GM12878 (cell line): ENCODE results near the gene TMPRSS3. TPM values are rescaled to one million over a fixed set of nuclear protein-coding genes. Genes with fewer than 3 reads are reported as not detected.

Experiments used
- ATAC-seq: fragments of 200-7000 bp; cut with Tn5 transposase; 3 replicates; pipeline ENCODE4 v1.9.1; 2020; ENCODE audit warnings: mild to moderate bottlenecking, moderate library complexity
- BruUV-seq: library from RNA; stranded (reverse); fragments of 400-500 nt; replicated peaks from 2 replicates; lab custom pipeline; 2021; lab: Mats Ljungman, UMichigan
- CTCF ChIA-PET: fragments of 300-600 bp; sonication (Branson Sonifier 250); formaldehyde crosslinking; extraction: SDS; loops from one replicate; lab custom pipeline; 2021; ENCODE audit warnings: inconsistent platforms; lab: Yijun Ruan, JAX
- POLR2A ChIA-PET: fragments of 350-600 bp; formaldehyde crosslinking; extraction: SDS; loops from one replicate; lab custom pipeline; 2021; ENCODE audit warnings: inconsistent platforms; lab: Charles Lee
- RAD21 ChIA-PET: fragments of 300-600 bp; sonication (Branson Sonifier 250); formaldehyde crosslinking; loops from one replicate; lab custom pipeline; 2023; ENCODE audit warnings: antibody characterized with exemption; ENCODE audit not compliant: unreplicated experiment; lab: Charles Lee
- SMC1A ChIA-PET: fragments of 300-600 bp; sonication (Branson Sonifier 250); formaldehyde crosslinking; loops from one replicate; lab custom pipeline; 2023; ENCODE audit not compliant: unreplicated experiment, uncharacterized antibody; lab: Charles Lee
- DNase-seq: peaks from one replicate; pipeline ENCODE4 v3.0.0-alpha.2; 2011; ENCODE audit warnings: low read depth, low spot score
- FAIRE-seq: peaks from 3 replicates; lab custom pipeline; 2011; peaks lifted over from hg19 to GRCh38; lab: Jason Lieb, UNC
- H2AFZ ChIP-seq: 2 replicates; pipeline ENCODE4 v1.6.0; 2011; ENCODE audit warnings: low read depth, low read length, control low read depth; ENCODE audit not compliant: control insufficient read depth
- H3K27ac ChIP-seq: 2 replicates; pipeline ENCODE4 v1.5.1; 2011; ENCODE audit warnings: control low read depth; ENCODE audit not compliant: control insufficient read depth, insufficient read depth
- H3K27me3 ChIP-seq, 2 experiments: replicated peaks in 1 of 2; 2 replicates each; pipeline versions ENCODE4 v1.6.0 to v1.6.1; 2011; ENCODE audit warnings: low read length in 1 of 2; ENCODE audit not compliant: control insufficient read depth in 2 of 2, insufficient read depth in 2 of 2
- H3K36me3 ChIP-seq, 2 experiments: 2 replicates each; pipeline ENCODE4 v1.5.1; 2011; ENCODE audit warnings: low read length in 1 of 2; ENCODE audit not compliant: control insufficient read depth in 2 of 2, insufficient read depth in 2 of 2
- H3K4me1 ChIP-seq: 2 replicates; pipeline ENCODE4 v1.6.1; 2011; ENCODE audit warnings: mild to moderate bottlenecking, low read length, moderate library complexity, mixed read lengths; ENCODE audit not compliant: control insufficient read depth, insufficient read depth
- H3K4me2 ChIP-seq: 2 replicates; pipeline ENCODE4 v1.6.0; 2011; ENCODE audit warnings: control low read depth; ENCODE audit not compliant: control insufficient read depth, insufficient read depth
- H3K4me3 ChIP-seq: fragments of 200-600 bp; sonication (generic); 2 replicates; pipeline ENCODE4 v1.5.1; 2016
- H3K79me2 ChIP-seq: 2 replicates; pipeline ENCODE4 v1.6.0; 2011; ENCODE audit warnings: low read length; ENCODE audit not compliant: control insufficient read depth, insufficient read depth
- H3K9ac ChIP-seq: 2 replicates; pipeline ENCODE4 v1.8.0; 2011; ENCODE audit warnings: low read length, control low read depth, mixed read lengths; ENCODE audit not compliant: control insufficient read depth, insufficient read depth
- H3K9me3 ChIP-seq: replicated peaks from 3 replicates; pipeline ENCODE4 v1.5.1; 2011; ENCODE audit warnings: mild to moderate bottlenecking, low read length; ENCODE audit not compliant: control insufficient read depth, insufficient read depth
- H4K20me1 ChIP-seq: 2 replicates; pipeline ENCODE4 v1.6.0; 2011; ENCODE audit not compliant: control insufficient read depth, insufficient read depth
- ASH2L ChIP-seq: fragments of 300-600, 200-600 bp; sonication (generic); IDR thresholded peaks from 2 replicates; pipeline ENCODE4 v1.6.1; 2017; ENCODE audit warnings: low read depth, mild to moderate bottlenecking, borderline replicate concordance
- CBFB ChIP-seq: IDR thresholded peaks from 2 replicates; pipeline ENCODE4 v1.6.1; 2016; ENCODE audit warnings: antibody characterized with exemption, low read depth
- FOS ChIP-seq: IDR thresholded peaks from 3 replicates; pipeline ENCODE4 v1.6.1; 2011; ENCODE audit warnings: borderline replicate concordance; ENCODE audit not compliant: insufficient read length; ENCODE audit errors: extremely low read depth
- RAD21 ChIP-seq: IDR thresholded peaks from 2 replicates; pipeline ENCODE4 v1.6.1; 2011; ENCODE audit warnings: mild to moderate bottlenecking, low read depth, low read length, moderate library complexity; ENCODE audit not compliant: insufficient read depth
- SRF ChIP-seq, 2 experiments: IDR thresholded peaks; 2 replicates each; pipeline ENCODE4 v1.6.1; 2011; ENCODE audit warnings: low read depth in 2 of 2, low read length in 2 of 2, mild to moderate bottlenecking in 1 of 2, moderate library complexity in 1 of 2
- WGBS: methylation state at CpG from one replicate; pipeline ENCODE4 v1.1.6; 2016; ENCODE audit warnings: low lambda C conversion rate; ENCODE audit not compliant: insufficient replicate concordance, insufficient coverage; ENCODE audit errors: missing lambda C conversion rate; 5-methylcytosine and 5-hydroxymethylcytosine counted together
- in situ Hi-C: fragments of 300-500 bp; cut with MboI; formaldehyde crosslinking; loops from 9 replicates; pipeline ENCODE4 v1.14.3; 2018; ENCODE audit warnings: mixed read lengths
- intact Hi-C: fragments of 100-400 bp; cut with micrococcal nuclease; formaldehyde crosslinking; loops from one replicate; pipeline ENCODE4 v1.14.2; 2022; ENCODE audit not compliant: unreplicated experiment
- polyA plus RNA-seq, 11 experiments: library from polyadenylated mRNA; depleted of rRNA in 4 of 11; unstranded in 6 of 11; stranded (reverse) in 5 of 11; fragments of >200 nt; fragmentation: Nextera tagmentation in 4 of 11; fragmentation: Illumina TruSeq in 1 of 11; extraction: Ambion mirVana in 4 of 11; extraction: Trizol in 1 of 11; gene quantifications; 1 replicate in 1 of 11; 2 replicates in 10 of 11; pipeline versions ENCODE4 v1.2.1 to v1.2.3, GENCODE V29; 2011 to 2016; ENCODE audit warnings: inconsistent platforms in 2 of 11, missing spikeins in 2 of 11, low read depth in 1 of 11
- total RNA-seq, 4 experiments: library from RNA; depleted of rRNA in 3 of 4; stranded (reverse); fragments of >200 nt in 3 of 4; fragmentation: Illumina TruSeq in 1 of 4; extraction: Trizol in 1 of 4; gene quantifications; 2 replicates each; pipeline versions ENCODE4 v1.2.1 to v1.2.3, GENCODE V29; 2013 to 2021
- TF ChIP-seq, protein P1 (sequence below): IDR thresholded peaks from 2 replicates; pipeline ENCODE4 v1.6.1; 2012; ENCODE audit warnings: mild to moderate bottlenecking, low read depth, low read length
- TF ChIP-seq, protein P2 (sequence below): IDR thresholded peaks from 2 replicates; pipeline ENCODE4 v1.6.1; 2012; ENCODE audit warnings: low read depth, low read length, improper control_type of control experiment
- TF ChIP-seq, protein P3 (sequence below): fragments of 450-650 bp; IDR thresholded peaks from 2 replicates; pipeline ENCODE4 v1.6.1; 2014; ENCODE audit warnings: mild to moderate bottlenecking
- TF ChIP-seq, protein P4 (sequence below): fragments of 150-350 bp; IDR thresholded peaks from 2 replicates; pipeline ENCODE4 v1.6.1; 2014; ENCODE audit warnings: mild to moderate bottlenecking, low read depth, low read length
- TF ChIP-seq, protein P5 (sequence below): IDR thresholded peaks from 2 replicates; pipeline ENCODE4 v1.6.1; 2011; ENCODE audit warnings: low read depth, mild to moderate bottlenecking, low read length, moderate library complexity, borderline replicate concordance; ENCODE audit errors: extremely low read depth
- TF ChIP-seq, protein P6 (sequence below), 3 experiments: IDR thresholded peaks in 2 of 3; conservative IDR thresholded peaks in 1 of 3; 2 replicates each; pipeline ENCODE4 v1.5.1; 2011; ENCODE audit warnings: low read depth in 3 of 3, low read length in 3 of 3, mild to moderate bottlenecking in 3 of 3, control low read depth in 2 of 3, moderate library complexity in 2 of 3, inconsistent platforms in 1 of 3, mixed read lengths in 1 of 3; ENCODE audit not compliant: control insufficient read depth in 2 of 3, insufficient read depth in 1 of 3; ENCODE audit errors: extremely low read depth in 1 of 3

Gene TMPRSS3
- total and polyA plus RNA-seq, 10 of the 15 experiments (the other 5 are each of a cell fraction or from before 2014, with no cell fraction given) = 0.51 to 1.5 (median 0.82) TPM; not detected in 1

DNA sequence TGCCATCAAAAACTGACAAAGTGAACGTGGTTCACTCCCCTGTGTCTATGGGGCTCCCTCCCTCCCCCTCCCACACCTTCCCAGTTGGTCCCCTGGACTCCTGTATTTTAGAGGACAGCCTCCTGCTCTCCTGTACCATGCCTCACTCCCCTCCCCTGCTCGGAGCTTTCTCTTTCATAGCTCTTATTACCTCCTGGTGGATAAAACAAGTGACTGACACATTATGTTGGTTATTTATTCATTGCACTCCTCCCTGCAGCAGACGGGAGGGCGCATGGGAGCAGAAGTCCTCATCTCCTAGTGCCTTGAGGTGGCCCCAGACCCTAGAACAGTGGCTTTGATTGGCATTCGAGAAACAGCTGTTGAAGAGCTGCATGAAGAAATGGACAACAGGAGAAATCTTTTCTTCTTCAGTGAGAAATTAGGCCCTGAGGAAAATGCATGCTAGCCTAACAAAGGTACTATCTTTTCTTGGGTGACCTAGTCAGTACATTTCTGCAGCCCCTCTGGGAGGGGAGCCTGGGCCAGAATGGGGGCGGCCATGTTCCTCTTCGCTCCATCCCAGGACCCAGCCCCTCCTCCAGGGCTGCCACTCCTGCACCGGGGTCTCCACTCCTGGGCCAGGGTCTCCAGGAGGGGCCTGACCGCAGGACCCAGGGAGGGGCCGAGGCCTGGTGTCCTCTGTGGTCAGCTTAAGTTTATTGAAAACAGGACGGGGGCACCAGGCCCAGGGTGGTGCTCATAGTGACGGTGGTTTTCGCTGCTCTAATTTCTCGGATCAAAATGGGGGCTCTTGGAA is 28.3 kb downstream of the TMPRSS3 start:
- no peak overlapping the region for H3K9ac ChIP-seq
- ChIA-PET RAD21 (interaction anchor here (0.7 to 1.4 kb wide), 3 partner anchors 10 to 56 kb away, joined by 3 to 5 read pairs (median 4); no protein-coding TSS in a partner anchor), SMC1A (interaction anchor here (1.1 to 1.9 kb wide), 4 partner anchors 10 to 34 kb away, joined by 4 to 7 read pairs (median 4); no protein-coding TSS in a partner anchor), POLR2A (interaction anchor here (0.8 kb wide), 1 partner anchor 42 kb away, joined by 3 read pairs; no protein-coding TSS in a partner anchor), CTCF (interaction anchor here (1.0 to 1.7 kb wide), 4 partner anchors 31 to 222 kb away, joined by 3 to 8 read pairs (median 6); no protein-coding TSS in a partner anchor)
- intact Hi-C loops = no loop called here
- H3K27ac ChIP-seq = no peak overlapping the region
- 72% methylated on average over 13 of the region's 14 CpGs for WGBS
- H3K27me3 ChIP-seq = no peaks in the 10 kb centered on the region
- DNase-seq (no peak), ATAC-seq (peak; percentile 43), FAIRE-seq (no peak)
- no peaks in the 10 kb centered on the region for H3K79me2 ChIP-seq
- no peak overlapping the region for H2AFZ ChIP-seq
- H3K9me3 ChIP-seq = no peaks in the 10 kb centered on the region
- in situ Hi-C loops = no loop called here
- BruUV-seq = no TSS peak
- H4K20me1 ChIP-seq = no peaks in the 10 kb centered on the region
- no peak overlapping the region for H3K4me2 ChIP-seq
- H3K4me3 ChIP-seq = no peak overlapping the region
- peaks cover 12% of the 10 kb centered on the region for H3K4me1 ChIP-seq
- H3K36me3 ChIP-seq = no peaks in the 10 kb centered on the region
- TF ChIP-seq SRF (IDR thresholded peaks at IDR 0.05; ENCODE audit: low read depth in 2 of 2, low read length in 2 of 2) = no peak
- no peak for TF ChIP-seq ASH2L
- TF ChIP-seq, protein P1, sequence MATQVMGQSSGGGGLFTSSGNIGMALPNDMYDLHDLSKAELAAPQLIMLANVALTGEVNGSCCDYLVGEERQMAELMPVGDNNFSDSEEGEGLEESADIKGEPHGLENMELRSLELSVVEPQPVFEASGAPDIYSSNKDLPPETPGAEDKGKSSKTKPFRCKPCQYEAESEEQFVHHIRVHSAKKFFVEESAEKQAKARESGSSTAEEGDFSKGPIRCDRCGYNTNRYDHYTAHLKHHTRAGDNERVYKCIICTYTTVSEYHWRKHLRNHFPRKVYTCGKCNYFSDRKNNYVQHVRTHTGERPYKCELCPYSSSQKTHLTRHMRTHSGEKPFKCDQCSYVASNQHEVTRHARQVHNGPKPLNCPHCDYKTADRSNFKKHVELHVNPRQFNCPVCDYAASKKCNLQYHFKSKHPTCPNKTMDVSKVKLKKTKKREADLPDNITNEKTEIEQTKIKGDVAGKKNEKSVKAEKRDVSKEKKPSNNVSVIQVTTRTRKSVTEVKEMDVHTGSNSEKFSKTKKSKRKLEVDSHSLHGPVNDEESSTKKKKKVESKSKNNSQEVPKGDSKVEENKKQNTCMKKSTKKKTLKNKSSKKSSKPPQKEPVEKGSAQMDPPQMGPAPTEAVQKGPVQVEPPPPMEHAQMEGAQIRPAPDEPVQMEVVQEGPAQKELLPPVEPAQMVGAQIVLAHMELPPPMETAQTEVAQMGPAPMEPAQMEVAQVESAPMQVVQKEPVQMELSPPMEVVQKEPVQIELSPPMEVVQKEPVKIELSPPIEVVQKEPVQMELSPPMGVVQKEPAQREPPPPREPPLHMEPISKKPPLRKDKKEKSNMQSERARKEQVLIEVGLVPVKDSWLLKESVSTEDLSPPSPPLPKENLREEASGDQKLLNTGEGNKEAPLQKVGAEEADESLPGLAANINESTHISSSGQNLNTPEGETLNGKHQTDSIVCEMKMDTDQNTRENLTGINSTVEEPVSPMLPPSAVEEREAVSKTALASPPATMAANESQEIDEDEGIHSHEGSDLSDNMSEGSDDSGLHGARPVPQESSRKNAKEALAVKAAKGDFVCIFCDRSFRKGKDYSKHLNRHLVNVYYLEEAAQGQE = no peak
- TF ChIP-seq, protein P2, sequence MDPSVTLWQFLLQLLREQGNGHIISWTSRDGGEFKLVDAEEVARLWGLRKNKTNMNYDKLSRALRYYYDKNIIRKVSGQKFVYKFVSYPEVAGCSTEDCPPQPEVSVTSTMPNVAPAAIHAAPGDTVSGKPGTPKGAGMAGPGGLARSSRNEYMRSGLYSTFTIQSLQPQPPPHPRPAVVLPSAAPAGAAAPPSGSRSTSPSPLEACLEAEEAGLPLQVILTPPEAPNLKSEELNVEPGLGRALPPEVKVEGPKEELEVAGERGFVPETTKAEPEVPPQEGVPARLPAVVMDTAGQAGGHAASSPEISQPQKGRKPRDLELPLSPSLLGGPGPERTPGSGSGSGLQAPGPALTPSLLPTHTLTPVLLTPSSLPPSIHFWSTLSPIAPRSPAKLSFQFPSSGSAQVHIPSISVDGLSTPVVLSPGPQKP = no peak
- TF ChIP-seq, protein P3, sequence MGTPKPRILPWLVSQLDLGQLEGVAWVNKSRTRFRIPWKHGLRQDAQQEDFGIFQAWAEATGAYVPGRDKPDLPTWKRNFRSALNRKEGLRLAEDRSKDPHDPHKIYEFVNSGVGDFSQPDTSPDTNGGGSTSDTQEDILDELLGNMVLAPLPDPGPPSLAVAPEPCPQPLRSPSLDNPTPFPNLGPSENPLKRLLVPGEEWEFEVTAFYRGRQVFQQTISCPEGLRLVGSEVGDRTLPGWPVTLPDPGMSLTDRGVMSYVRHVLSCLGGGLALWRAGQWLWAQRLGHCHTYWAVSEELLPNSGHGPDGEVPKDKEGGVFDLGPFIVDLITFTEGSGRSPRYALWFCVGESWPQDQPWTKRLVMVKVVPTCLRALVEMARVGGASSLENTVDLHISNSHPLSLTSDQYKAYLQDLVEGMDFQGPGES = no peak
- TF ChIP-seq, protein P4, sequence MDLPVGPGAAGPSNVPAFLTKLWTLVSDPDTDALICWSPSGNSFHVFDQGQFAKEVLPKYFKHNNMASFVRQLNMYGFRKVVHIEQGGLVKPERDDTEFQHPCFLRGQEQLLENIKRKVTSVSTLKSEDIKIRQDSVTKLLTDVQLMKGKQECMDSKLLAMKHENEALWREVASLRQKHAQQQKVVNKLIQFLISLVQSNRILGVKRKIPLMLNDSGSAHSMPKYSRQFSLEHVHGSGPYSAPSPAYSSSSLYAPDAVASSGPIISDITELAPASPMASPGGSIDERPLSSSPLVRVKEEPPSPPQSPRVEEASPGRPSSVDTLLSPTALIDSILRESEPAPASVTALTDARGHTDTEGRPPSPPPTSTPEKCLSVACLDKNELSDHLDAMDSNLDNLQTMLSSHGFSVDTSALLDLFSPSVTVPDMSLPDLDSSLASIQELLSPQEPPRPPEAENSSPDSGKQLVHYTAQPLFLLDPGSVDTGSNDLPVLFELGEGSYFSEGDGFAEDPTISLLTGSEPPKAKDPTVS = no peak
- TF ChIP-seq, protein P5, sequence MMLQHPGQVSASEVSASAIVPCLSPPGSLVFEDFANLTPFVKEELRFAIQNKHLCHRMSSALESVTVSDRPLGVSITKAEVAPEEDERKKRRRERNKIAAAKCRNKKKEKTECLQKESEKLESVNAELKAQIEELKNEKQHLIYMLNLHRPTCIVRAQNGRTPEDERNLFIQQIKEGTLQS = no peak
- TF ChIP-seq, protein P6, sequence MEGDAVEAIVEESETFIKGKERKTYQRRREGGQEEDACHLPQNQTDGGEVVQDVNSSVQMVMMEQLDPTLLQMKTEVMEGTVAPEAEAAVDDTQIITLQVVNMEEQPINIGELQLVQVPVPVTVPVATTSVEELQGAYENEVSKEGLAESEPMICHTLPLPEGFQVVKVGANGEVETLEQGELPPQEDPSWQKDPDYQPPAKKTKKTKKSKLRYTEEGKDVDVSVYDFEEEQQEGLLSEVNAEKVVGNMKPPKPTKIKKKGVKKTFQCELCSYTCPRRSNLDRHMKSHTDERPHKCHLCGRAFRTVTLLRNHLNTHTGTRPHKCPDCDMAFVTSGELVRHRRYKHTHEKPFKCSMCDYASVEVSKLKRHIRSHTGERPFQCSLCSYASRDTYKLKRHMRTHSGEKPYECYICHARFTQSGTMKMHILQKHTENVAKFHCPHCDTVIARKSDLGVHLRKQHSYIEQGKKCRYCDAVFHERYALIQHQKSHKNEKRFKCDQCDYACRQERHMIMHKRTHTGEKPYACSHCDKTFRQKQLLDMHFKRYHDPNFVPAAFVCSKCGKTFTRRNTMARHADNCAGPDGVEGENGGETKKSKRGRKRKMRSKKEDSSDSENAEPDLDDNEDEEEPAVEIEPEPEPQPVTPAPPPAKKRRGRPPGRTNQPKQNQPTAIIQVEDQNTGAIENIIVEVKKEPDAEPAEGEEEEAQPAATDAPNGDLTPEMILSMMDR (IDR thresholded peaks at IDR 0.05 in 2 of 3, conservative IDR thresholded peaks at IDR 0.05 in 1 of 3; ENCODE audit: control insufficient read depth in 2 of 3, extremely low read depth in 1 of 3, insufficient read depth in 1 of 3, low read depth in 3 of 3, low read length in 3 of 3) = no peak
- no peak for TF ChIP-seq RAD21
- no peak for TF ChIP-seq CBFB
- TF ChIP-seq FOS = no peak
